Suprapubic skin (tissue), 4 donors: ENCODE results near the gene RBM3. TPM values are rescaled to one million over a fixed set of nuclear protein-coding genes. Genes with fewer than 3 reads are reported as not detected.

ENCODE experiments used
- DNase-seq, 2 donors: peaks; one replicate each; pipeline ENCODE4 v3.0.0-alpha.2; 2019; ENCODE audit warnings: low spot score in 2 of 2
- H3K27ac ChIP-seq: fragments of 200-600 bp; sonication (generic); one replicate; pipeline ENCODE4 v1.5.1; 2019
- H3K27me3 ChIP-seq: fragments of 200-600 bp; sonication (generic); one replicate; pipeline ENCODE4 v1.5.1; 2019
- H3K36me3 ChIP-seq: fragments of 200-600 bp; sonication (generic); one replicate; pipeline ENCODE4 v1.5.1; 2019
- H3K4me1 ChIP-seq: fragments of 200-600 bp; sonication (generic); one replicate; pipeline ENCODE4 v1.5.1; 2019
- H3K4me3 ChIP-seq: fragments of 200-600 bp; sonication (generic); one replicate; pipeline ENCODE4 v1.5.1; 2019; ENCODE audit warnings: mild to moderate bottlenecking
- H3K9me3 ChIP-seq: fragments of 200-600 bp; sonication (generic); one replicate; pipeline ENCODE4 v1.5.1; 2019
- EP300 ChIP-seq: sonication (generic); formaldehyde crosslinking; IDR thresholded peaks from one replicate; pipeline ENCODE4 v1.6.1; 2017; ENCODE audit warnings: antibody characterized with exemption
- POLR2A ChIP-seq, 2 donors: fragments of 450-650 bp; IDR thresholded peaks; one replicate each; pipeline ENCODE4 v1.6.1; 2017; ENCODE audit warnings: antibody characterized with exemption in 2 of 2, mild to moderate bottlenecking in 2 of 2, moderate library complexity in 2 of 2
- POLR2AphosphoS5 ChIP-seq, 3 donors: sonication (generic); formaldehyde crosslinking; IDR thresholded peaks; one replicate each; pipeline ENCODE4 v1.6.1; 2017; ENCODE audit warnings: antibody characterized with exemption in 3 of 3
- WGBS: methylation state at CpG from one replicate; pipeline ENCODE4 v1.1.5; 2018; 5-methylcytosine and 5-hydroxymethylcytosine counted together
- total RNA-seq, 4 donors: library from RNA; depleted of rRNA; stranded (reverse); fragments of >200 nt; gene quantifications; one replicate each; pipeline ENCODE4 v1.1.0, GENCODE V29; 2016
- TF ChIP-seq, protein P1 (sequence below), 2 donors: fragments of 200-600 bp in 1 of 2; fragments of 450-650 bp in 1 of 2; sonication (generic) in 1 of 2; IDR thresholded peaks; one replicate each; pipeline ENCODE4 v1.5.1; 2016 to 2019; ENCODE audit warnings: antibody characterized with exemption in 2 of 2, mild to moderate bottlenecking in 1 of 2, moderate library complexity in 1 of 2

Gene RBM3
- total RNA-seq, 4 donors from 2014 or later = 167 to 245 (median 204) TPM

- Histone ChIP-seq H3K27ac (no peak overlapping the region), H3K4me3 (no peak overlapping the region), H3K36me3 (peaks cover 41% of the 10 kb centered on the region), H3K27me3 (no peaks in the 10 kb centered on the region), H3K9me3 (no peaks in the 10 kb centered on the region), H3K4me1 (no peaks in the 10 kb centered on the region)
- 75% methylated on average over 4 of the region's 16 CpGs for WGBS
- TF ChIP-seq POLR2A (IDR thresholded peaks at IDR 0.05) (no peak), POLR2AphosphoS5 (IDR thresholded peaks at IDR 0.05) (no peak), EP300 (no peak)
- TF ChIP-seq, protein P1, sequence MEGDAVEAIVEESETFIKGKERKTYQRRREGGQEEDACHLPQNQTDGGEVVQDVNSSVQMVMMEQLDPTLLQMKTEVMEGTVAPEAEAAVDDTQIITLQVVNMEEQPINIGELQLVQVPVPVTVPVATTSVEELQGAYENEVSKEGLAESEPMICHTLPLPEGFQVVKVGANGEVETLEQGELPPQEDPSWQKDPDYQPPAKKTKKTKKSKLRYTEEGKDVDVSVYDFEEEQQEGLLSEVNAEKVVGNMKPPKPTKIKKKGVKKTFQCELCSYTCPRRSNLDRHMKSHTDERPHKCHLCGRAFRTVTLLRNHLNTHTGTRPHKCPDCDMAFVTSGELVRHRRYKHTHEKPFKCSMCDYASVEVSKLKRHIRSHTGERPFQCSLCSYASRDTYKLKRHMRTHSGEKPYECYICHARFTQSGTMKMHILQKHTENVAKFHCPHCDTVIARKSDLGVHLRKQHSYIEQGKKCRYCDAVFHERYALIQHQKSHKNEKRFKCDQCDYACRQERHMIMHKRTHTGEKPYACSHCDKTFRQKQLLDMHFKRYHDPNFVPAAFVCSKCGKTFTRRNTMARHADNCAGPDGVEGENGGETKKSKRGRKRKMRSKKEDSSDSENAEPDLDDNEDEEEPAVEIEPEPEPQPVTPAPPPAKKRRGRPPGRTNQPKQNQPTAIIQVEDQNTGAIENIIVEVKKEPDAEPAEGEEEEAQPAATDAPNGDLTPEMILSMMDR (IDR thresholded peaks at IDR 0.05) = no peak
- DNase-seq = no peak
Measured at GRCh38 chrX:48604701-48605100, 30.4 kb downstream of the RBM3 start.

DNA sequence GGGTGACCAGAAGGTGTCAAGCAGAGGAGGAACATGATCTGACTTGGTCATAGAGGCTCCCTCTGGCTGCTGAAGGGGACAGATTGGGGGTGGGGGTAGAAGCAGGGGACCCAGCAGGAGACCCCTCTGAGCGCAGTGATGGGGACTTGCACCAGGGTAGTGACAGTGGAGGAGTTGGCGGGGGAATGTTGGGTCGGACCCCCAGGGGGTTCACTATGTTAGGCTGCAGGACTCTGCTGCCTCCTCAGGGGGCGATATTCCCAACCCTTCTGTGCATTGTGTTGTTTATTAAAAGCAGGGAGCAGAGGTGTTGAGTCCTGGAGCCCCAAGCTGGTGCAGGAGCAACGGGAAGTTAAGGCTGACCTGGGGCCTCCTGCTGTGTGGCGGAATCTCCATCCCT, 31.8 kb downstream of the RBM3 start:
- TF ChIP-seq EP300 = no peak
- no peak for TF ChIP-seq POLR2AphosphoS5 (IDR thresholded peaks at IDR 0.05)
- no peak for TF ChIP-seq POLR2A (IDR thresholded peaks at IDR 0.05)
- TF ChIP-seq, protein P1 (IDR thresholded peaks at IDR 0.05) = no peak

GRCh38 chrX:48611703-48612102, 37.4 kb downstream of the RBM3 start:
- H3K36me3 ChIP-seq = no peaks in the 10 kb centered on the region
- no peaks in the 10 kb centered on the region for H3K27me3 ChIP-seq
- no peaks in the 10 kb centered on the region for H3K9me3 ChIP-seq
- no peak overlapping the region for H3K4me3 ChIP-seq
- no peak for TF ChIP-seq POLR2AphosphoS5 (IDR thresholded peaks at IDR 0.05)
- no peak for TF ChIP-seq EP300
- TF ChIP-seq, protein P1 (IDR thresholded peaks at IDR 0.05) = no peak
- no peak for TF ChIP-seq POLR2A (IDR thresholded peaks at IDR 0.05)
- no peaks in the 10 kb centered on the region for H3K4me1 ChIP-seq
- H3K27ac ChIP-seq = no peak overlapping the region
- 65% methylated on average over 2 of the region's 2 CpGs for WGBS
- no peak for DNase-seq

More for the DNA sequence above, 31.8 kb downstream of the RBM3 start:
- no peaks in the 10 kb centered on the region for H3K27me3 ChIP-seq
- H3K36me3 ChIP-seq = peaks cover 31% of the 10 kb centered on the region
- H3K9me3 ChIP-seq = no peaks in the 10 kb centered on the region
- H3K27ac ChIP-seq = no peak overlapping the region
- no peak overlapping the region for H3K4me3 ChIP-seq
- no peak for DNase-seq
- H3K4me1 ChIP-seq = no peaks in the 10 kb centered on the region
- 64% methylated on average over 4 of the region's 6 CpGs for WGBS

GRCh38 chrX:48613502-48614160, 39.3 kb downstream of the RBM3 start:
- Histone ChIP-seq H3K27me3 (no peaks in the 10 kb centered on the region), H3K4me1 (no peaks in the 10 kb centered on the region), H3K27ac (no peak overlapping the region), H3K4me3 (no peak overlapping the region), H3K36me3 (no peaks in the 10 kb centered on the region), H3K9me3 (no peaks in the 10 kb centered on the region)
- 79% methylated on average over 6 of the region's 6 CpGs for WGBS
- DNase-seq = no peak
- TF ChIP-seq POLR2A (IDR thresholded peaks at IDR 0.05) (no peak), EP300 (no peak), POLR2AphosphoS5 (IDR thresholded peaks at IDR 0.05) (no peak)
- TF ChIP-seq, protein P1 (IDR thresholded peaks at IDR 0.05) = no peak

- no peak overlapping the region for H3K27ac ChIP-seq
- H3K27me3 ChIP-seq = no peaks in the 10 kb centered on the region
- no peaks in the 10 kb centered on the region for H3K4me1 ChIP-seq
- no peaks in the 10 kb centered on the region for H3K36me3 ChIP-seq
- no peaks in the 10 kb centered on the region for H3K9me3 ChIP-seq
- DNase-seq = no peak
- H3K4me3 ChIP-seq = no peak overlapping the region
- WGBS = 60% methylated on average over 4 of the region's 5 CpGs
- TF ChIP-seq EP300 (no peak), POLR2A (IDR thresholded peaks at IDR 0.05) (no peak), POLR2AphosphoS5 (IDR thresholded peaks at IDR 0.05) (no peak)
- TF ChIP-seq, protein P1 (IDR thresholded peaks at IDR 0.05) = no peak
Measured at GRCh38 chrX:48616576-48616975, 42.3 kb downstream of the RBM3 start.
